Measurements from ENCODE around the gene TRAK1.

GRCh38 chr3:42184651-42185443 is 93.7 kb downstream of the TRAK1 start:
- TF ChIP-seq CTCF (conservative IDR thresholded peaks at IDR 0.05; ENCODE audit: low read length) (no peak), EZH2phosphoT487 (IDR thresholded peaks at IDR 0.05; ENCODE audit: borderline replicate concordance, low read depth, low read length) (no peak)

All from OCI-LY7 (cell line).